ENCODE data around the gene DSC3.

The DSC3 gene

DNA sequence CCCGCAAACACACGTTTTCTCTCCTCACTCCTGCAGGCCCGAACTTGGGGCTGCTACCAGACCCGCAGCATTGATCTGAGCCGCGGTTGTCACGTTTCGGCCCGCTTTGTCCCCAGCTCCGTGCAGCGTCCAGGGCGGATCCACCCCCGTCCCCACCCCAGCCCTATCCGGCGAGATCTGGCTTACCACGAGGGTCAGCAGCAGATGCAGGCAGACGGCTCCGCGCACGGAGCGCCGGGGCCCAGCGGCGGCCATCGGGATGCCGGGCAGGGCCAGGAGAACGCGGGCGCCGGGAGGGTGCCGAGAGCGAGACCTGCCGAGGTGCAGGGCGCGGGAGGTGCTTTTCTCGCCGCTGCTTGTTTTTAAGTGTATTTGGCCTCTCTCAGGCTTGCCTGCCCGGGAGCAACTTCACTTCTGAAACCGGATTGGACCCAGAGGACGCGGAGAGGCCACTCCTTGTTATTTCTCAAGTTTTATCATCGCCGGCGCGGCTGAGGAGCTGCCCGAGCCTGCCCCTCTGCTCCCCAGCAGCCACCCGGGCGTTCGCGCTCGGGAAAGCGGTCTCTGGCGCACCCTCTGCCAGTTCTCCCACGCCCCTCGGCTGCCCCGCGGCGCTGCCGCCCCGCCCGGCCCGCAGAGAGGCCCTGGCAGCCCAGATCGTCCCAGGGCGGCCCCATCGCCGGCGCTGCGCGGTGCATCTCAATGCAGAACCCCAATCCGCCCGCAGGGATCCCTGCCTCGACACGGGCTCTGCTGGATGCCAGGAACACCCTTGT is at the start of gene DSC3:
Gene DSC3 (minus strand): TSS at position 337 of the 776 bp plus-strand sequence. CDS start 82 bp downstream, at position 255.
- DNase-seq (ENCODE audit: low read depth in 2 of 2), result no peak

GRCh38 chr18:31091350-31091749 is 48.8 kb upstream of the DSC3 start:
- DNase-seq (ENCODE audit: low read depth in 2 of 2), result no peak

DNA sequence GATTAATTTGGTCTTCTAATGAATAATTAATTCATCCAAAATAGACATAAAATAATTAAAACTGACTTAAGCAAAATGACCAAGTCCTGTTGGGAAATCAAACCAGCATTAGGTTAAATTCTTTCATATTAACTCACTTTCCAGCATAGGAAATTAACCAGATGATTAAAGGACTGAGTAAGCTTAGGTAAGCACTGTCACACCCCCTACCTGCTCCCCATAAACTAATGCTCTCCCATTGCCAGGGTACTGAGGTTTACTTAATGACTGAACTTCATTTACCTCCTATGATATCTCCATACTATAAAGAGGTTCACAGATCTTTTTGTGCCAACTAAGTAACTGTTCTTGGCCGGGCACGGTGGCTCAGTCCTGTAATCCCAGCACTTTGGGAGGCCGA is 46.0 kb upstream of the DSC3 start:
- DNase-seq (ENCODE audit: low read depth in 2 of 2), result no peak

- no peak for DNase-seq (ENCODE audit: low read depth in 2 of 2)
Measured at GRCh38 chr18:31079973-31080372, 37.4 kb upstream of the DSC3 start.

DNA sequence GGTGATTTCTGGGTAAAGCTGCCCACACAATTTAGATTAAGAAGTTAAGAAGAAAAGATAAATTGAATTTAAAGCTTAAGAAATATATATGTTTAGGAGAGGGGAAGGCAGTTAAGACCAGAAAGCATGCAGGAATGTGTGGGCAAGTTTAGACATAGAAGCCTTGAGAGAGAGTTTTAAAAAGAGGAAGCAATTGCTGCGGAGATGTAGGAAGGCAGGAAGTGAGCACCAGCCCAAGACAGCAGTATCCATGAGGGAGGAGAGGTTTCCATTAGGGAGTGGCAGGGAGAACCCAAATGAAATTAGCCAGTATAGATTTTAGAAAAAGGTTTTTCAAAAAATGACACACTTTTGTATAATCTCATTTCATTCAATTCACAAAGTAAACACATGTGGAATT is 35.3 kb upstream of the DSC3 start:
- no peak for DNase-seq (ENCODE audit: low read depth in 2 of 2)

GRCh38 chr18:31072175-31072574 is 29.6 kb upstream of the DSC3 start:
- no peak for DNase-seq (ENCODE audit: low read depth in 2 of 2)

DNA sequence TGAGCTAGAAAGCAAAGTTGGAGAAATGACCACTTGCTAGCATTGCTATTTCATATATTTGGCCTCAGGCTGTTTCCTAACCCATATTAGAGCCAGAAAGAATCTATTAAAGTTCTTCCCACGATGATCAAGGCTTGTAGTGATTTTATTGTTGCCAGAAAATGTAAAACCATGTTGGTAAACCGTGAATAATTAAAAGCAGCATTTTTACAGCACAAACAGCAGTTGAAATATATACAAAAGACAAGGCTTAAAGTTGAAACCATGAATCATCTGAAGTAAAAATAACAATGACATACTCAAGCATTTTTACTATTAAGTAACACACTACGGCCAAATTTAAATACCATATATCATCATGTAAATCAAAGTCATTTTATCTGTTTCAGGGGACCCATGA is 27.7 kb upstream of the DSC3 start:
- no peak for DNase-seq (ENCODE audit: low read depth in 2 of 2)

DNA sequence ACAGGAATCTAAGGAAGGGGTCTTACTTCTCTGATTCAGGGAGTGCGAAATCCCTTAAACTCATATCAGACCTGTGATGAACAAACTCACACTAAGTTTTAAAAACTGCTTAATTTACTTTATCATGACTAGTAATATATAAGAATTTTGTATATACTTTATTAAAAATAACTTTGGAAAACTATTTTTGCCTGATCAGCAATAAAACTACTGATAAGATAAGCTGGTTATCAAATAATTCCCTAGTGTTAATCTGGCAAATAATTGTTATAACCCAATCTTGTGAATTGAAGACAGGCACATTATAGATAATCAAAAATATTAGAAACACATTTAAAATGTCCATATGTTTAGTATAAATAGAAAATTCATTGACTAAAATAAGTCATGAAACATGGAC is 23.7 kb upstream of the DSC3 start:
- DNase-seq (ENCODE audit: low read depth in 2 of 2), result no peak

GRCh38 chr18:31065036-31065773 is 22.7 kb upstream of the DSC3 start:
- no peak for DNase-seq (ENCODE audit: low read depth in 2 of 2)

DNA sequence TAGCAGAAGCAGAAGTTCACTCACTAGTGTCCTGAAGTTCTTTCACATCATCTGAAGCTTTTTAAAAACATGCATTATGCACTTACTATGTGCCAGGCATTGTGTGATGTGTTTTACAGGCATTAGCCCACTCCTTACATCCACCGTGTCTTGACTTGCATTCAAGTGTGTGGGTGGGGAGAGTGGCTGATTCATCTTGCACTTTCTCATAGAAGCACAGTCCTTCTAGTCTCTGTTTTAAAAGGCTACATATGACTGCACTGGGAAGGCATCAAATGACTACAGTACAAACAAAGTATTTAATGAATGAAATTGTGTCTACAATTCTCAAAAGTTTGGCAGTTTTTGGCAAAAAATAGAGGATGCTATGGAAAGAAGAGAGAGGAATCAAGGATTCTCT is 21.6 kb upstream of the DSC3 start:
- no peak for DNase-seq (ENCODE audit: low read depth in 2 of 2)

DNA sequence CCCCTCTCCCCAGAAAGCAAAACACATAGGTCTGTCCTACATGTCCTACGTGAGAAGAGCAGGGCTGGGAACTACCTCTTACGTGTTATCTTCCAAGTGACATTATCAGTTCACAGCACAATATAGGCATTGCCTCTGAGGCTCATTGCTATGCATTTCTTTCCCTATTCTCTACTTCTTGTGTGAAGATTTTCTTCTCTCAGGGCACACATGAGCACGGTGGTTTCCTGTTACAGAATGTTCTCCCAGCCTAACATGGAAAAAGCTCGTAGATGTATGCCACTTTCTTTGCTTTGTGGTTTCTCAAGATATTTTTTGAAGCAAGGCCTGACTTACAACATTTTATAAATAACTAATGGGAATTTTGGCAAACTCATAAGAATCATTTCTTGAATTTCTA is 19.4 kb upstream of the DSC3 start:
- no peak for DNase-seq (ENCODE audit: low read depth in 2 of 2)

DNA sequence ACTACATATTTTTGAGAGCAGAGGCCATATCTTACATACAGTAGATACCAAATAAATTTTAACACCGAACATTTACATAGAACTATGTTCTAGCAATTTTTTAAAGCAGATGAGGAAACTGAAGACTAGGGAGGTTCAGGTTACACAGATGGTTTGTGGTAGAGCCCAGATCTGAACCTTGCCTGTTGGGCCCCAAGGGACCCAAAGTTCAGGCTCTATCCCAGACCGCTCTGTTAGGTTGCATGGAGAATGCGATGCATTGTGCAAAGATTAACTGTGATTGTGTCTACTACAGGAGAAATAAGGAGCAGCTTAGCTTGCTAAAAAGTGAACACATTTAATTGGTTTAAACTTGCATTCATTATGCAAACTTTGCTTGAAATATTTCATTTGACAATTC is 16.4 kb upstream of the DSC3 start:
- DNase-seq (ENCODE audit: low read depth in 2 of 2), result no peak

GRCh38 chr18:31057917-31058316 is 15.4 kb upstream of the DSC3 start:
- no peak for DNase-seq (ENCODE audit: low read depth in 2 of 2)

DNA sequence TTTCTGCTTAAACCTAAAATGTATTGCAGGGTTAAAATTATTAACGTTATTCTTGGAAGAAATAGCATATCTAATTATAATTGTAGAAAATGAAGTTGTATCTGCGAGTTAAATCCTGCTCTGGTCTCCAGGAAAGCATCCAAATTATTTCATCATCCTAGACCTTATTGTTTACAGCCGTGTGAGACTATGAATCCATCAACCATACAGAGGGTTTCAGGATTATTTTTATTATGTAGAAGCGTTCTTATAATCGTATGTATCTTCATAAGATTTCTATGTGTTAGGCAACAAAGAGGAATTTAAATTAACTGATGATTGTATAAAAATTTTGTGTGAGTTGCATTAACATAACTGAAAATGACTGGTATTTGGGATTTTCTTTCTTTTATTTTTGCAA is 14.5 kb upstream of the DSC3 start:
- DNase-seq (ENCODE audit: low read depth in 2 of 2), result no peak

DNA sequence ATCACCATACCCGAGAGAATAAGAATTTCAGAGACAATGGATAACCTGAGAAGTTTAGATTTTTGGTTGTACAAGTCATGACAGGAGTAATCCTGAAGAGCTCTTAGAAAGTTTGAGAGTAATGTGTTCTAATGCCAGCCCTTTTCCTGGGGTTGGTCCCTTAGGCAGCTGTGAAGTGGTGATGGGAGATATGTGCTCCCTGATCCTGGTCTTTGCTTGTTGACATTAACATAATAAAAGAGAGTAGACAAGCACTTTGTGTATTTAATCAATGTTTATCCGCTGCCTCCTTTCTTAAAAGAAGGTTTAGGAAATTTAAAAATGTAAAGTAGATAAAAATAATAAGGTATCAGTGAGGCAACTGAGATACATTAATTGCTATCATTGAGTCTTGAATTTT is 13.8 kb upstream of the DSC3 start:
- DNase-seq (ENCODE audit: low read depth in 2 of 2), result no peak

- DNase-seq (ENCODE audit: low read depth in 2 of 2), result no peak
Measured at GRCh38 chr18:31050635-31051034, 8.1 kb upstream of the DSC3 start.

- no peak for DNase-seq (ENCODE audit: low read depth in 2 of 2)
Measured at GRCh38 chr18:31049189-31049588, 6.6 kb upstream of the DSC3 start.

DNA sequence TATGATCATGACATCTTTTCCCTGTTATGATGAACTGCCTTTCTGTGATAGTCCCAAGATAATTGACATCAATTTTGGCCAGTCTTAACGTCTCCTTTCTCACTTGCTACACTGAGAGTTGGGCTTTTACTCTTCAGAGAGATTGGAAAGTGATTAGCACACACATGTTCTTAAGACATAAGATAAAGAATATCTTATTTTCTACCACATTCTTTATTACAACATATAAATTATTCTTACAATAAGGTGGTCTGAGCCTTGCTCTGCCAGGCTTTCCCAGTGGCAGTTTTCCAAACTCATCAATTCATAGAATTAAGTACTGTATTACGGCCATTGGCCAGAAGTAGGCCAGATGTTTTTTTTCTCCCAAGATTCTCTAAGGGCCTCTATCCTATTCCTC is 5.7 kb upstream of the DSC3 start:
- DNase-seq (ENCODE audit: low read depth in 2 of 2), result no peak

DNA sequence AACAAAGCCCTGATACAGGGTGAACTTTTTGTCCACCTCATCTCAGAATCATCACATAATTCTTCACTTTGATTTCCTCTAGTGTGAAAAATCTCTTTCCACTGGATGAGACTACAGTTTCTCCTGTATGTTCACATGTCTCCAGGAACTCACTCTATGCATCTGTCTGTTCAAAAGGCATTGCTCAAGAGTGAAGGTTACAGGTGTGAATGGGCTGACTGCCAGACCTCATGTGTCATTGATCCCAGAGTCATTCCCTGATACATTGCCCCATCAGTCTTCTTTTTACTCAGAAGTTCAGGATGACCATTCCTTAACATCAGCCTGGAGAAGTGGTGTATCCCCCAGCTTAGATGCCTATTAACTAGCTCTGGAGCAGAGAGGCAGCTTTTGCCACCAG is 4.4 kb upstream of the DSC3 start:
- DNase-seq (ENCODE audit: low read depth in 2 of 2), result no peak

GRCh38 chr18:31045599-31045998 is 3.1 kb upstream of the DSC3 start:
- DNase-seq (ENCODE audit: low read depth in 2 of 2), result no peak

DNA sequence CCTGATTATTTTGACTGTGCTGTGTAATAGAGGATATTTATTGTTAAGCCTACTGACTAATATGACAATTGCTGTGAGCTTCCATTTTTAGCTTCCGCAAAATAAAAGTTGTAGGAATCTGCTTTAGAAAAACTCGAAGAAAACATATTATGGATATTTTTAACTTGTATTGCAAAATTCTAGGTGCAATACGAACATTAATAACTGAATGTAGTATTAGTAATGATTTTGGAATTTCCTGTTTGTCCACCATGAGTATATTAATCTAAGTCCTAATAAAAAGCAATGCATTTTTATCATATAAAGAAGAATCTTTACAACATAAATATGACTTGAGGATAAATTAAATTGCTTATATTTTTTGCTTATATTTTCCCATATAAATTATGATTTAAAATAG is 2.4 kb upstream of the DSC3 start:
- no peak for DNase-seq (ENCODE audit: low read depth in 2 of 2)

GRCh38 chr18:31043709-31044108 is 1.2 kb upstream of the DSC3 start:
- no peak for DNase-seq (ENCODE audit: low read depth in 2 of 2)

- no peak for DNase-seq (ENCODE audit: low read depth in 2 of 2)
Measured at GRCh38 chr18:31042084-31042405, 497 bp downstream of the DSC3 start.

All from stimulated activated CD4-positive, alpha-beta T cell treated with anti-CD3 and anti-CD28 coated beads, Interleukin-4, amount 100 ng/mL, for 48 hours (primary cell).